Muscle of back (tissue), 11 donors: Measurements from ENCODE around the gene JTB. TPM values are rescaled to one million over a fixed set of nuclear protein-coding genes. Genes with fewer than 3 reads are reported as not detected.

ENCODE experiments used
- DNase-seq, 3 donors: peaks; one replicate each; pipeline versions ENCODE4 v3.0.0 to v3.0.0-alpha.2; 2013
- polyA plus RNA-seq, 10 donors: library from polyadenylated mRNA; unstranded; fragments of 120-200 nt; gene quantifications; one replicate each; pipeline ENCODE4 v1.2.1, GENCODE V29; 2013; ENCODE audit not compliant: insufficient read length in 10 of 10

JTB gene
- polyA plus RNA-seq, 10 donors: 66.7 to 93.8 (median 77.3) TPM

- DNase-seq: no peak
Observed at GRCh38 chr1:153936011-153936802, 41.3 kb downstream of the JTB start.

GRCh38 chr1:153934746-153935145 is 42.7 kb downstream of the JTB start:
- DNase-seq: no peak

- no peak for DNase-seq
Observed at GRCh38 chr1:153933955-153934354, 43.5 kb downstream of the JTB start.

GRCh38 chr1:153933430-153933829 is 44.0 kb downstream of the JTB start:
- DNase-seq: no peak

GRCh38 chr1:153932156-153933131 is 45.0 kb downstream of the JTB start:
- DNase-seq: no peak

- no peak for DNase-seq
Observed at GRCh38 chr1:153929981-153930948, 47.2 kb downstream of the JTB start.

- DNase-seq: no peak
Observed at GRCh38 chr1:153929426-153929825, 48.0 kb downstream of the JTB start.

GRCh38 chr1:153928791-153929341 is 48.6 kb downstream of the JTB start:
- DNase-seq: no peak

GRCh38 chr1:153928245-153928644 is 49.2 kb downstream of the JTB start:
- no peak for DNase-seq

- no peak for DNase-seq
Observed at GRCh38 chr1:153926405-153926804, 51.1 kb downstream of the JTB start.

Other genes starting within 250 kb of the JTB start
- gene INTS3, start 249.6 kb downstream of the JTB start, polyA plus RNA-seq: 10 to 100 TPM; 31.4 to 60.0 (median 39.8) TPM
- gene SLC27A3, start 202.3 kb downstream of the JTB start, polyA plus RNA-seq: 10 to 100 TPM; 17.9 to 32.7 (median 23.6) TPM
- 10 to 100 TPM; 12.5 to 20.1 (median 17.9) TPM for gene GATAD2B, start 54.7 kb downstream of the JTB start, polyA plus RNA-seq
- gene DENND4B, start 31.0 kb downstream of the JTB start, polyA plus RNA-seq: 10 to 100 TPM; 18.7 to 44.4 (median 30.2) TPM
- gene CRTC2, start 19.1 kb downstream of the JTB start, polyA plus RNA-seq: 10 to 100 TPM; 16.2 to 30.6 (median 21.2) TPM
- gene SLC39A1, start 14.1 kb downstream of the JTB start, polyA plus RNA-seq: 10 to 100 TPM; 36.0 to 54.4 (median 43.2) TPM
- gene CREB3L4, start 9.8 kb downstream of the JTB start, polyA plus RNA-seq: 10 to 100 TPM in 7 of 10 donors, 1 to 10 TPM in 3; 9.0 to 16.3 (median 12.4) TPM
- 100 to 1,000 TPM in 1 of 10 donors, 10 to 100 TPM in 9; 69.1 to 115 (median 81.9) TPM for gene RAB13, start 8.7 kb upstream of the JTB start, polyA plus RNA-seq
- gene RPS27, start 13.1 kb upstream of the JTB start, polyA plus RNA-seq: 1,000 to 10,000 TPM; 2,992 to 4,353 (median 3,555) TPM
- gene NUP210L, start 177.4 kb upstream of the JTB start, polyA plus RNA-seq: under 1 TPM in 6 of 10 donors, not detected in 4; 0.07 to 0.18 (median 0.09) TPM
- gene TPM3, start 214.4 kb upstream of the JTB start, polyA plus RNA-seq: 100 to 1,000 TPM; 271 to 851 (median 615) TPM
- not detected for gene CFAP141, start 228.7 kb upstream of the JTB start, polyA plus RNA-seq
- gene UBAP2L, start 243.3 kb upstream of the JTB start, polyA plus RNA-seq: 100 to 1,000 TPM in 8 of 10 donors, 10 to 100 TPM in 2; 94.8 to 131 (median 111) TPM